H1 (cell line): Measurements from ENCODE around the gene LPGAT1. TPM values are rescaled to one million over a fixed set of nuclear protein-coding genes. Genes with fewer than 3 reads are reported as not detected.

Experiments used
- CBX8 ChIP-seq: fragments of 300-800, 300-1000 bp; sonication (generic); IDR thresholded peaks from 2 replicates; pipeline ENCODE4 v1.7.1; 2016; ENCODE audit warnings: low read depth, low read length, borderline replicate concordance
- CHD7 ChIP-seq: fragments of 300-600 bp; sonication (generic); IDR thresholded peaks from 2 replicates; pipeline ENCODE4 v1.7.1; 2012; ENCODE audit warnings: low read length, moderate library complexity, mild to moderate bottlenecking, inconsistent platforms; ENCODE audit not compliant: insufficient replicate concordance
- GABPA ChIP-seq: IDR thresholded peaks from 2 replicates; pipeline ENCODE4 v1.6.1; 2011; ENCODE audit warnings: mild to moderate bottlenecking, low read length, moderate library complexity, borderline replicate concordance; ENCODE audit not compliant: insufficient read depth
- KDM4A ChIP-seq: IDR thresholded peaks from one replicate; pipeline ENCODE4 v1.7.1; 2012; ENCODE audit warnings: low read depth, mild to moderate bottlenecking, moderate library complexity, low read length, inconsistent platforms; ENCODE audit not compliant: severe bottlenecking
- MAFK ChIP-seq: IDR thresholded peaks from 2 replicates; pipeline ENCODE4 v1.6.1; 2012; ENCODE audit warnings: low read depth, mild to moderate bottlenecking, improper control_type of control experiment, low read length
- NANOG ChIP-seq: IDR thresholded peaks from 2 replicates; pipeline ENCODE4 v1.6.1; 2011; ENCODE audit warnings: low read length, low read depth, mild to moderate bottlenecking, inconsistent platforms; ENCODE audit not compliant: insufficient read depth, poor library complexity, severe bottlenecking
- NRF1 ChIP-seq: IDR thresholded peaks from 2 replicates; pipeline ENCODE4 v1.6.1; 2011; ENCODE audit warnings: mild to moderate bottlenecking, low read depth, low read length, improper control_type of control experiment
- SIRT6 ChIP-seq: IDR thresholded peaks from one replicate; pipeline ENCODE4 v1.7.1; 2012; ENCODE audit warnings: low read length, inconsistent platforms
- polyA plus RNA-seq, 7 experiments: library from polyadenylated mRNA; depleted of rRNA in 3 of 7; stranded (reverse) in 5 of 7; unstranded in 2 of 7; fragments of >200 nt in 5 of 7; fragments of 200-250 nt in 2 of 7; gene quantifications; 1 replicate in 5 of 7; 2 replicates in 1 of 7; 4 replicates in 1 of 7; pipeline versions ENCODE4 v1.2.1 to v1.2.3, GENCODE V29; 2011 to 2013; ENCODE audit warnings: missing spikeins in 2 of 7, mixed read lengths in 2 of 7
- total RNA-seq: library from RNA; stranded (reverse); fragmentation: NEBNext Ultra II Directional; extraction: Animal tissue kit (Norgen Biotek cat#: 25700); gene quantifications from 2 replicates; pipeline ENCODE4 v1.2.1, GENCODE V29; 2021

LPGAT1 gene
- total and polyA plus RNA-seq, 2 of the 8 experiments (the other 6 are each of a cell fraction or from before 2014, with no cell fraction given), result 2.3 to 13.5 TPM

- TF ChIP-seq GABPA, result no peak
- no peak for TF ChIP-seq KDM4A
- TF ChIP-seq SIRT6, result no peak
- TF ChIP-seq NANOG, result no peak
- no peak for TF ChIP-seq CHD7
- TF ChIP-seq MAFK, result no peak
- no peak for TF ChIP-seq CBX8
- no peak for TF ChIP-seq NRF1
These were observed 119.8 kb downstream of the LPGAT1 start (continued) for GRCh38 chr1:211710566-211711314.
